Endothelial cell of umbilical vein (primary cell): ENCODE data around the gene CLEC16A.

Experiments used
- CTCF ChIP-seq, 2 donors: IDR thresholded peaks; 1 replicate in 1 of 2; 2 replicates in 1 of 2; pipeline ENCODE4 v1.5.1; 2011; ENCODE audit warnings: low read length in 2 of 2, mild to moderate bottlenecking in 2 of 2, moderate library complexity in 2 of 2, control low read depth in 1 of 2, inconsistent platforms in 1 of 2, low read depth in 1 of 2; ENCODE audit not compliant: insufficient read depth in 1 of 2; ENCODE audit errors: extremely low read depth in 1 of 2
- EZH2 ChIP-seq: IDR thresholded peaks from 2 replicates; pipeline ENCODE4 v1.6.1; 2012; ENCODE audit warnings: borderline replicate concordance, low read depth, mild to moderate bottlenecking, moderate library complexity, low read length, inconsistent platforms; ENCODE audit not compliant: severe bottlenecking
- FOS ChIP-seq: IDR thresholded peaks from 2 replicates; pipeline ENCODE4 v1.6.1; 2011; ENCODE audit warnings: mild to moderate bottlenecking, low read length, moderate library complexity, borderline replicate concordance; ENCODE audit not compliant: insufficient read depth
- MAX ChIP-seq: IDR thresholded peaks from 2 replicates; pipeline ENCODE4 v1.6.1; 2011; ENCODE audit not compliant: insufficient read depth, insufficient read length
- POLR2A ChIP-seq: IDR thresholded peaks from 2 replicates; pipeline ENCODE4 v1.6.1; 2012; ENCODE audit warnings: low read depth, mild to moderate bottlenecking, control low read depth, low read length
- POLR2AphosphoS5 ChIP-seq: IDR thresholded peaks from 2 replicates; pipeline ENCODE4 v1.6.1; 2012; ENCODE audit warnings: low read depth, mild to moderate bottlenecking, control low read depth, low read length, moderate library complexity; ENCODE audit not compliant: insufficient read depth

DNA sequence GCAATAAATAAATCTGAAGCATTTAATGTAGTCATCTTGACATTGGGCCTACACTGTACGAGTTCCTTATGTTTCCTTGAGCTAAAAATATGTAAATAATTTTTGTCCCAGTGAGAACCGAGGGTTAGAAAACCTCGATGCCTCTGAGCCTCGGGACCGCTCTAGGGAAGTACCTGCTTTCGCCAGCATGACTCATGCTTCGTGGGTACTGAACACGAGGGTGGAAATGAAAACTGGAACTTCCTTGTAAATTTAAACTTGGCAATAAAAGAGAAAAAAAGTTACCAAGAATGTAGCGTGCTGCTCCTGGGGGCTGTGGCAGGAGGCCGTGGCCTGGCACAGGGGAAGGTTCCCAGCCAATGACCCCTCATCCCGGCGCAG lies 237.5 kb downstream of the CLEC16A start:
- TF ChIP-seq CTCF (IDR thresholded peaks at IDR 0.05; ENCODE audit: extremely low read depth in 1 of 2, insufficient read depth in 1 of 2, low read depth in 1 of 2, low read length in 2 of 2) (no peak), POLR2A (no peak), EZH2 (no peak), MAX (no peak), FOS (no peak), POLR2AphosphoS5 (no peak)
